A673 (cell line): ENCODE data around the gene ANKRD28.

Experiments
- EZH2 ChIP-seq: fragments of 200-600 bp; sonication (generic); IDR thresholded peaks from 2 replicates; pipeline ENCODE4 v1.6.1; 2017; ENCODE audit warnings: borderline replicate concordance, low read depth, mild to moderate bottlenecking, mixed read lengths, antibody characterized with exemption, low read length; ENCODE audit not compliant: poor library complexity, severe bottlenecking
- TF ChIP-seq, protein P1 (sequence below): fragments of 300-800, 200-600 bp; sonication (generic); conservative IDR thresholded peaks from 2 replicates; pipeline ENCODE4 v1.5.1; 2017; ENCODE audit warnings: low read depth, mild to moderate bottlenecking, antibody characterized with exemption, low read length, moderate library complexity, mixed read lengths

DNA sequence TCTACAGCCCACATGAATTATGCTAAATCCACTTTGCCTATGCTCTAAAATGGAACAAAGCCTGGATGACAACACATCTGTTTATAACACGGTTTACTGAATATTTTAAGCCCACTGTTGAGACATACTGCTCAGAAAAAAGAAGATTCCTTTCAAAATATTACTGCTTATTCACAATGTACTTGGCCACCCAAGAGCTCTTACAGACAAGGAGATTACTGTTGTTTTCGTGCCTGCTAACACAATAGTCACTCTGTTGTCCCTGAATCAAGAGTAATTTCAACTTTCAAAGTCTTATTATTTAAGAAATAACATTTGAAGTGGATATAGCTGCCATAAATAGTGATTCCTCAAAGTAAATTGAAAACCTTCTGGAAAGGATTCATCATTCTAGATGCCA lies 70.9 kb downstream of the ANKRD28 start:
- no peak for TF ChIP-seq EZH2
- TF ChIP-seq, protein P1, sequence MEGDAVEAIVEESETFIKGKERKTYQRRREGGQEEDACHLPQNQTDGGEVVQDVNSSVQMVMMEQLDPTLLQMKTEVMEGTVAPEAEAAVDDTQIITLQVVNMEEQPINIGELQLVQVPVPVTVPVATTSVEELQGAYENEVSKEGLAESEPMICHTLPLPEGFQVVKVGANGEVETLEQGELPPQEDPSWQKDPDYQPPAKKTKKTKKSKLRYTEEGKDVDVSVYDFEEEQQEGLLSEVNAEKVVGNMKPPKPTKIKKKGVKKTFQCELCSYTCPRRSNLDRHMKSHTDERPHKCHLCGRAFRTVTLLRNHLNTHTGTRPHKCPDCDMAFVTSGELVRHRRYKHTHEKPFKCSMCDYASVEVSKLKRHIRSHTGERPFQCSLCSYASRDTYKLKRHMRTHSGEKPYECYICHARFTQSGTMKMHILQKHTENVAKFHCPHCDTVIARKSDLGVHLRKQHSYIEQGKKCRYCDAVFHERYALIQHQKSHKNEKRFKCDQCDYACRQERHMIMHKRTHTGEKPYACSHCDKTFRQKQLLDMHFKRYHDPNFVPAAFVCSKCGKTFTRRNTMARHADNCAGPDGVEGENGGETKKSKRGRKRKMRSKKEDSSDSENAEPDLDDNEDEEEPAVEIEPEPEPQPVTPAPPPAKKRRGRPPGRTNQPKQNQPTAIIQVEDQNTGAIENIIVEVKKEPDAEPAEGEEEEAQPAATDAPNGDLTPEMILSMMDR, result no peak
